ENCODE results near the gene AURKB. TPM values are rescaled to one million over a fixed set of nuclear protein-coding genes. Genes with fewer than 3 reads are reported as not detected.

Gene AURKB
- total and polyA plus RNA-seq, 2 of the 13 experiments (the other 11 are each of a cell fraction or from before 2014, with no cell fraction given): 29.5 to 75.3 TPM

- TF ChIP-seq ZNF280B (CRISPR knock-in tag; IDR thresholded peaks at IDR 0.05; ENCODE audit: borderline replicate concordance) (no peak), TP53 (CRISPR knock-in tag; conservative IDR thresholded peaks at IDR 0.05) (no peak), ZNF639 (CRISPR knock-in tag; conservative IDR thresholded peaks at IDR 0.05) (no peak), HCFC1 (IDR thresholded peaks at IDR 0.05; ENCODE audit: low read depth, low read length) (no peak), PPARG (CRISPR knock-in tag; conservative IDR thresholded peaks at IDR 0.05) (no peak), SUZ12 (IDR thresholded peaks at IDR 0.05; ENCODE audit: low read depth, low read length) (no peak), ZMYM3 (CRISPR knock-in tag; IDR thresholded peaks at IDR 0.05) (no peak), ZFP91 (CRISPR knock-in tag; IDR thresholded peaks at IDR 0.05; ENCODE audit: borderline replicate concordance) (no peak), ZMYM4 (CRISPR knock-in tag; IDR thresholded peaks at IDR 0.05) (no peak), ZNF740 (CRISPR knock-in tag; IDR thresholded peaks at IDR 0.05) (0 out of 2 replicates have a peak, but pooled peaks have one; percentile 4), ZNF678 (CRISPR knock-in tag; IDR thresholded peaks at IDR 0.05) (no peak), ZBED4 (CRISPR knock-in tag; IDR thresholded peaks at IDR 0.05; ENCODE audit: borderline replicate concordance) (no peak), NRL (CRISPR knock-in tag; IDR thresholded peaks at IDR 0.05; ENCODE audit: borderline replicate concordance) (no peak), TFAP4 (IDR thresholded peaks at IDR 0.05; ENCODE audit: borderline replicate concordance, low read depth) (no peak), ZSCAN29 (CRISPR knock-in tag; conservative IDR thresholded peaks at IDR 0.05) (no peak), ZNF543 (CRISPR knock-in tag; IDR thresholded peaks at IDR 0.05) (0 out of 2 replicates have a peak, but pooled peaks have one; percentile 11), REXO4 (CRISPR knock-in tag; IDR thresholded peaks at IDR 0.05; ENCODE audit: borderline replicate concordance) (no peak)
Measured at GRCh38 chr17:8162997-8163977, 47.1 kb downstream of the AURKB start (continued).

Measured in HepG2 (cell line).